ENCODE measurements around the gene CCNL1. TPM values are rescaled to one million over a fixed set of nuclear protein-coding genes. Genes with fewer than 3 reads are reported as not detected.
A peak's percentile ranks its signal among the peaks of the same experiment; 100 is the strongest.

CCNL1 gene
- total and polyA plus RNA-seq, 7 donors, result 21.8 to 55.5 (median 34.5) TPM

GRCh38 chr3:157119369-157119951 is 40.5 kb downstream of the CCNL1 start:
- ATAC-seq, result peak in 1 of 4 donors; percentile 35
- no peak overlapping the region for H3K27ac ChIP-seq
- no peak for DNase-seq
- 67 to 79% (median 75%) methylated on average over 7 of the region's 7 CpGs for WGBS, 3 donors
- no peaks in the 10 kb centered on the region for H3K9me3 ChIP-seq
- intact Hi-C loops (cut with DNase I), result no loop called here
- peaks cover 15% of the 10 kb centered on the region for H3K4me1 ChIP-seq
- TF ChIP-seq CTCF (IDR thresholded peaks at IDR 0.05), result no peak
- no peak overlapping the region for H3K4me3 ChIP-seq
- H3K36me3 ChIP-seq (ENCODE audit: insufficient read depth in 1 of 2, low read depth in 1 of 2), result no peaks in the 10 kb centered on the region
- H3K27me3 ChIP-seq (ENCODE audit: insufficient read depth in 3 of 3, low read length in 2 of 3), result no peaks in the 10 kb centered on the region

- Histone ChIP-seq H3K27ac (no peak overlapping the region), H3K9me3 (no peaks in the 10 kb centered on the region), H3K36me3 (ENCODE audit: insufficient read depth in 1 of 2, low read depth in 1 of 2) (no peaks in the 10 kb centered on the region), H3K4me3 (no peak overlapping the region), H3K4me1 (peaks cover 15% of the 10 kb centered on the region), H3K27me3 (ENCODE audit: insufficient read depth in 3 of 3, low read length in 2 of 3) (no peaks in the 10 kb centered on the region)
- DNase-seq, result no peak
- WGBS, 3 donors, result 85 to 88% (median 85%) methylated on average over 4 of the region's 4 CpGs
- intact Hi-C loops (cut with DNase I), result no loop called here
- TF ChIP-seq CTCF (IDR thresholded peaks at IDR 0.05), result no peak
- no peak for ATAC-seq
These were observed 41.9 kb downstream of the CCNL1 start for GRCh38 chr3:157117875-157118654.

GRCh38 chr3:157117206-157117605 is 42.7 kb downstream of the CCNL1 start:
- Histone ChIP-seq H3K4me1 (peaks cover 15% of the 10 kb centered on the region), H3K27ac (no peak overlapping the region), H3K27me3 (ENCODE audit: insufficient read depth in 3 of 3, low read length in 2 of 3) (no peaks in the 10 kb centered on the region), H3K9me3 (no peaks in the 10 kb centered on the region), H3K4me3 (no peak overlapping the region), H3K36me3 (ENCODE audit: insufficient read depth in 1 of 2, low read depth in 1 of 2) (no peaks in the 10 kb centered on the region)
- 67 to 69% (median 69%) methylated on average over 3 of the region's 3 CpGs for WGBS, 3 donors
- no peak for TF ChIP-seq CTCF (IDR thresholded peaks at IDR 0.05)
- intact Hi-C loops (cut with DNase I), result no loop called here
- DNase-seq (no peak), ATAC-seq (no peak)

GRCh38 chr3:157116017-157116416 is 43.9 kb downstream of the CCNL1 start:
- Histone ChIP-seq H3K4me3 (peak overlapping the region; percentile 36), H3K9me3 (no peaks in the 10 kb centered on the region), H3K4me1 (peaks cover 12% of the 10 kb centered on the region), H3K27ac (peak overlapping the region; percentile 81), H3K27me3 (ENCODE audit: insufficient read depth in 3 of 3, low read length in 2 of 3) (no peaks in the 10 kb centered on the region), H3K36me3 (ENCODE audit: insufficient read depth in 1 of 2, low read depth in 1 of 2) (no peaks in the 10 kb centered on the region)
- ATAC-seq (peak; percentile 86 to 91 (median 87)), DNase-seq (no peak)
- intact Hi-C loops (cut with DNase I), result no loop called here
- TF ChIP-seq CTCF (IDR thresholded peaks at IDR 0.05), result no peak
- WGBS, 3 donors, result 26 to 73% (median 53%) methylated on average over 4 of the region's 4 CpGs

All from psoas muscle (tissue), 8 donors.